ENCODE data around the gene PLCB4. TPM values are rescaled to one million over a fixed set of nuclear protein-coding genes. Genes with fewer than 3 reads are reported as not detected.

Gene PLCB4
- total and polyA plus RNA-seq, 3 experiments from 2014 or later: not detected

DNA sequence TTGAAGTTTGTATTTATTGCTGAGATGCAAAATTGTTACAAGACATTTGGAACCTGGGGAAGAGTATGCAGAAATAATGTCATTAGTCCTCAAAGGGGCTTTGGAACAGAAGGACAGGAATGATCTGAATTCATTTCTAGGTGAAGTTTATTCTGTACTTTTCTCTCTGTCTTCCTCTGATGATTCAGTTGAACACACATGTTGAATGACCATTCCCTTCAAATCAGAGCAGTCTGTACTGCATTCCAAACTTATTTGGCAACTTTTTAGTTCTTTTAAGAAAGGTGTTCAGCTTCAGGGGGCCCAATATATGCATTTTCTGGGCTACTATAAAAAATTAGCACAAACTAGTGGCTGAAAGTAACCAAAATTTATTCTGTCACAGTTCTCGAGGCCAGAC lies 231.6 kb downstream of the PLCB4 start:
- Histone ChIP-seq H3K9me3 (ENCODE audit: low read length) (no peaks in the 10 kb centered on the region), H3K36me3 (ENCODE audit: insufficient read depth, low read length) (no peaks in the 10 kb centered on the region), H3K27ac (ENCODE audit: low read depth, low read length) (no peak overlapping the region), H3K27me3 (ENCODE audit: insufficient read depth, low read length, poor library complexity, severe bottlenecking) (no peaks in the 10 kb centered on the region), H3K4me1 (ENCODE audit: insufficient read depth, low read length) (no peaks in the 10 kb centered on the region), H3K4me3 (ENCODE audit: low read length) (no peak overlapping the region)
- Mint-ChIP-seq H3K36me3 (no peaks in the 10 kb centered on the region), H3K4me1 (no peaks in the 10 kb centered on the region), H3K27me3 (peaks cover 0 to 2% of the 10 kb centered on the region in 2 donors), H3K9me3 (peaks cover 0 to 10% (median 3%) of the 10 kb centered on the region in 5 donors), H3K27ac (no peak overlapping the region), H3K4me3 (no peak overlapping the region)
- ChIA-PET POLR2A (no interaction called here), CTCF (no interaction called here)
- no peak for DNase-seq

DNA sequence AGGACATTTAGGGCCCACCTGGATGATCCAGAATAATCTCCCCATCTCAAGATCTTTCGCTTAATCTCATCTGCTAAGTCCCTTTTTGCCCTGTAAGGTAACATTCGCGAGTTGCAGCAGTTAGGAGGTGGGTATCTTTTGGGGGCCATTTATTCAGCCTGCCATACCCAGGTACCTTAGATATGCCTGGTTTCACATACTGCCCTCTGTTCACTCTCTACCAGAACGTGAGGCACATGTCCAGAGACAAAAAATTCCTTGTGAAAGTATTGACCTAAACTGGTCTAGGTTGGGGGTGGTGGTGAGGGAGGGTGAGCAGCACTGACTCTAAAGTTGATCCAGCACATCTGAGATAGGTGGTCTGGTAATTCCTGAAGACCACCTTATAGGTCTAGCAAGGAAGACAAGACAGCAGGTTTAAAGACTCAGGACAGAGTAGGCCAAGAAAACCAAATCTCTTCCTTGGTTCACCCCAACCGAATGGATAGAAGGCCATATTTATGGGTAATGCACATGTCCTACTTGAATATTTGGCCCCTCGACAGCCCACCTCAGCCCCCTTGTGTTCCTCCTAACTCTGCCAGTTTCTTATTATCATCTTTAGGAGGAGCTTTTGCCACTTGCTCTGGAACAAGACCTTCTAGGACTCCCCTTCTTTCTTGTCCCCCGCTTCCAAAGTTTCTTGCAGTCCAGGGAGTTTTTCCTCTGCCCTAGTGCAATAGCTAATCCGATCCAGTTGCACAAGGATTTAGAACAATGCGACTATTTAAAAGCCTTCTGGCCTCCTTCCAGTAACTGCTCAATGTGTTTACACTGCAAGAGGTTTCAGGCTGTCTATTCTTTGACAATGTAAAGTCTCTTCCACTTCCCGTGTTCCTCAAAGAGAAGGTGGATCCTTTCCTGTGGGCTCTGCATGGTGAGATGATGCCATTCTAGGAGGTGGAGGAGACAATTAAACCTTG lies 232.5 kb downstream of the PLCB4 start:
- H3K4me1 ChIP-seq (ENCODE audit: insufficient read depth, low read length): no peaks in the 10 kb centered on the region
- no peaks in the 10 kb centered on the region for H3K36me3 Mint-ChIP-seq
- peaks cover 0 to 2% of the 10 kb centered on the region in 2 donors for H3K27me3 Mint-ChIP-seq
- no peak overlapping the region for H3K27ac ChIP-seq (ENCODE audit: low read depth, low read length)
- DNase-seq: no peak
- H3K9me3 Mint-ChIP-seq: peaks cover 0 to 12% (median 5%) of the 10 kb centered on the region in 5 donors
- H3K4me3 Mint-ChIP-seq: no peak overlapping the region
- no peak overlapping the region for H3K27ac Mint-ChIP-seq
- no peaks in the 10 kb centered on the region for H3K4me1 Mint-ChIP-seq
- ChIA-PET POLR2A (no interaction called here), CTCF (no interaction called here)
- H3K4me3 ChIP-seq (ENCODE audit: low read length): no peak overlapping the region
- H3K36me3 ChIP-seq (ENCODE audit: insufficient read depth, low read length): no peaks in the 10 kb centered on the region
- H3K9me3 ChIP-seq (ENCODE audit: low read length): no peaks in the 10 kb centered on the region
- H3K27me3 ChIP-seq (ENCODE audit: insufficient read depth, low read length, poor library complexity, severe bottlenecking): no peaks in the 10 kb centered on the region

DNA sequence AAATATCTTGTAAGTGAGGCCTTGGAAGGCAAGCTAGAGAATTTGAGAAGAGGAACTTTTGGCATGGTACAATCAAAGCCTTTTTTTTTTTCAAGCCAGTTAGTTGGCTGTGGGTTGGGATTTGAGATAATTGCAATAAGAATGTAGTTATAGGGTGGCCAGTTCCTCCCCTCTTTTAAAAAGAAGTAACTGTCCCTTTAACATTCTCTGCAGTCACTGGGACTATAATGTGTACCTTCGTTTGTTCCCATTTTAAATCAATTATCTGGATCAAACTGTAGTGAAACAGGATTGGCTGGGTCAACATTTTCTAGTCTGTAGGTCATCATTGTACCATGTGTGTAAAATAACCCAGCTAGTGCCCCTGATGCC lies 233.2 kb downstream of the PLCB4 start:
- peaks cover 0 to 12% (median 6%) of the 10 kb centered on the region in 5 donors for H3K9me3 Mint-ChIP-seq

DNA sequence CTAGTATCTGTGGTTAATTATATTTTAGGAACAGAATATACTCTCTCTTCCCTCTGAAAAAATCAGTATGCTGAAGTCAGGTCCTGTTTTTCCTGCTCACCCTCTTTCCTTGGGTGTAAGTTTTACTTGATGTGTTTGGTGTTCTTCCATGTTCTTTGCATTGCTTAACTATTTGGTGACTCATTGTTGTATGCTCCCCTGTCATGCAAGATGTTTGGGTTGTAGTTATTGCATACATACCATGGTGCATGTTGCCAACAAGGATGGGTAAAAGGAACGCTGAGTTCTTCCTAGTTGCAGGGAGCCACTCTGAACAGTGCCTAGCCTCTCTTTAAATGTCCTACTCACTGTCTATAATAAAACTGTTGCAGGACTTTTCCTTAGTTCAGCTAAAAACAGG lies 237.6 kb downstream of the PLCB4 start:
- no peaks in the 10 kb centered on the region for H3K4me1 Mint-ChIP-seq
- H3K27me3 ChIP-seq (ENCODE audit: insufficient read depth, low read length, poor library complexity, severe bottlenecking): no peaks in the 10 kb centered on the region
- H3K27ac ChIP-seq (ENCODE audit: low read depth, low read length): no peak overlapping the region
- H3K9me3 ChIP-seq (ENCODE audit: low read length): no peaks in the 10 kb centered on the region
- peaks cover 0 to 2% of the 10 kb centered on the region in 2 donors for H3K27me3 Mint-ChIP-seq
- no peaks in the 10 kb centered on the region for H3K4me1 ChIP-seq (ENCODE audit: insufficient read depth, low read length)
- peaks cover 2 to 21% (median 7%) of the 10 kb centered on the region in 5 donors for H3K9me3 Mint-ChIP-seq
- ChIA-PET POLR2A (no interaction called here), CTCF (no interaction called here)
- H3K4me3 Mint-ChIP-seq: no peak overlapping the region
- H3K27ac Mint-ChIP-seq: no peak overlapping the region
- no peak for DNase-seq
- H3K36me3 Mint-ChIP-seq: no peaks in the 10 kb centered on the region
- no peak overlapping the region for H3K4me3 ChIP-seq (ENCODE audit: low read length)
- H3K36me3 ChIP-seq (ENCODE audit: insufficient read depth, low read length): no peaks in the 10 kb centered on the region

More for the DNA sequence above, 233.2 kb downstream of the PLCB4 start:
- Histone ChIP-seq H3K36me3 (ENCODE audit: insufficient read depth, low read length) (no peaks in the 10 kb centered on the region), H3K4me1 (ENCODE audit: insufficient read depth, low read length) (no peaks in the 10 kb centered on the region), H3K27me3 (ENCODE audit: insufficient read depth, low read length, poor library complexity, severe bottlenecking) (no peaks in the 10 kb centered on the region), H3K9me3 (ENCODE audit: low read length) (no peaks in the 10 kb centered on the region), H3K27ac (ENCODE audit: low read depth, low read length) (no peak overlapping the region), H3K4me3 (ENCODE audit: low read length) (no peak overlapping the region)
- no peaks in the 10 kb centered on the region for H3K4me1 Mint-ChIP-seq
- H3K27ac Mint-ChIP-seq: no peak overlapping the region
- ChIA-PET CTCF (no interaction called here), POLR2A (no interaction called here)
- peaks cover 0 to 2% of the 10 kb centered on the region in 2 donors for H3K27me3 Mint-ChIP-seq
- H3K36me3 Mint-ChIP-seq: no peaks in the 10 kb centered on the region
- DNase-seq: no peak
- H3K4me3 Mint-ChIP-seq: no peak overlapping the region

DNA sequence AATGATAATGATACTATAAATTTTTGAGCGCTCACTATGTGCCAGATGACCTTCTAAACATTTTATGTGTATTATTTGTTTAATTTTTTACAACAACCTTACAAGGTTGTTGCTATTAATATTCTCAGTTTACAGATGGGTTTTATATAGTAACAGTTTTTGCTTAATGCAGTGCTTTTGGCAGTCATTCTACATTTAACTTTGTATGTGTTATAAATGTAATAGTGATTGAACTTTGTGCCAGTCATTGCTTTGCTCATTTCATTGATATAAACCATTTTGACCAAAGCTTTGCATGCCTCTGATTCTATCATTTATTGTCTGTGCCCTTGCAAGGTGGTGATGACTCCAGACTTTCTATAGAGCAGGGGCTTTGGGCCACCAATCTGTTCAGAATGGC lies 239.2 kb downstream of the PLCB4 start:
- Mint-ChIP-seq H3K27me3 (no peaks in the 10 kb centered on the region), H3K4me3 (no peak overlapping the region), H3K27ac (no peak overlapping the region), H3K9me3 (peaks cover 2 to 24% (median 8%) of the 10 kb centered on the region in 5 donors), H3K36me3 (no peaks in the 10 kb centered on the region), H3K4me1 (no peaks in the 10 kb centered on the region)
- CTCF ChIA-PET: no interaction called here
- no peak overlapping the region for H3K27ac ChIP-seq (ENCODE audit: low read depth, low read length)
- no peaks in the 10 kb centered on the region for H3K36me3 ChIP-seq (ENCODE audit: insufficient read depth, low read length)
- no peak overlapping the region for H3K4me3 ChIP-seq (ENCODE audit: low read length)
- POLR2A ChIA-PET: no interaction called here
- H3K9me3 ChIP-seq (ENCODE audit: low read length): no peaks in the 10 kb centered on the region
- DNase-seq: no peak
- no peaks in the 10 kb centered on the region for H3K27me3 ChIP-seq (ENCODE audit: insufficient read depth, low read length, poor library complexity, severe bottlenecking)
- no peaks in the 10 kb centered on the region for H3K4me1 ChIP-seq (ENCODE audit: insufficient read depth, low read length)

DNA sequence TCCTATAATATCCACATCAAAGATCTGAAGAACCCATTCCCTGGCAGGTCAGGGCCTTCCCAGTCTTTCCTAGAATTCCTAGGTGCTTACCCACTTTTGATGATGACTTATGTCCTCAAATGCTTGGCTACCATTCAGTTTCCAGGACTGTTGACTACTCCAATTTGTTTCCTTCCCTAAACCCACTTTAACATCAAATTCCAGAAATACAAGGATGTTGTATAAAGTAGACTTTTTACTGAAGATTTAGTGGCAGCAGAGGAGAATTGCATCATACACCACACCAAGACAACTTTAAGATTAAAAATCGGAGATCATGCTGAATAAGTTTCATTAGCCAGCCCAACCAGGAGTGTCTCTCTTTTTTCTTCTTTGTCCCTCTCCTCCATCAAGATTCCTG lies 242.2 kb downstream of the PLCB4 start:
- no peaks in the 10 kb centered on the region for H3K27me3 ChIP-seq (ENCODE audit: insufficient read depth, low read length, poor library complexity, severe bottlenecking)
- Mint-ChIP-seq H3K4me3 (no peak overlapping the region), H3K27me3 (no peaks in the 10 kb centered on the region), H3K9me3 (peaks cover 4 to 17% (median 15%) of the 10 kb centered on the region in 5 donors), H3K27ac (no peak overlapping the region), H3K36me3 (no peaks in the 10 kb centered on the region), H3K4me1 (no peaks in the 10 kb centered on the region)
- no peaks in the 10 kb centered on the region for H3K9me3 ChIP-seq (ENCODE audit: low read length)
- DNase-seq: no peak
- H3K36me3 ChIP-seq (ENCODE audit: insufficient read depth, low read length): no peaks in the 10 kb centered on the region
- no peak overlapping the region for H3K27ac ChIP-seq (ENCODE audit: low read depth, low read length)
- CTCF ChIA-PET: no interaction called here
- H3K4me3 ChIP-seq (ENCODE audit: low read length): no peak overlapping the region
- H3K4me1 ChIP-seq (ENCODE audit: insufficient read depth, low read length): no peaks in the 10 kb centered on the region
- POLR2A ChIA-PET: no interaction called here

DNA sequence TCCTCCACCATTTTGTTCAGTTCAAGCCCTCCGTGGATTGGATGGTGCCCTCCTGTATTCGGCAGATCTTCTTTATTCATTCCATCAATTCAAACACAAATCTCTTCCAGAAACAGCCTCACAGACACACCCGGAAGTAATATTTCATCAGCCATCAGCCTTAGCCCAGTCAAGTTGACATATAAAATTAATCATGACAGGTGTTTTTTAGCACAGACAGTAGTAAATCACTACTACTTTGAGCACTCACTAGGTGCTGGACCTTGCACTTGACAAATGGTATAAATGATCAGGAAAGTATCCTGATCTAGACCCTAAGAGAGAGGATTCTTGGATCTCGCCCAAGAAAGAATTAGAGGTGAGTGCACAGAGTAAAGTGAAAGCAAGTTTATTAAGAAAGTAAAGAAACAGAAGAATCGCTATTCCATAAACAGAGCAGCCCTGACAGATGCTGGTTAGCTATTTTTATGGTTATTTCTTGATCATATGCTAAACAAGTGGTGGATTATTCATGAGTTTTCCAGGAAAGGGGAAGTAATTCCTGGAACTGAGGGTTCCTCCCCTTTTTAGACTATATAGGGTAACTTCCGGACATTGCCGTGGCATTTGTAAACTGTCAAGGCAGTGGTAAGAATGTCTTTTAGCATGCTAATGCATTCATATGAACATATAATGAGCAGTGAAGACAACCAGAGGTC lies 250.9 kb downstream of the PLCB4 start:
- Mint-ChIP-seq H3K27me3 (peaks cover 0 to 3% of the 10 kb centered on the region in 2 donors), H3K4me1 (peaks cover 0 to 2% (median 0%) of the 10 kb centered on the region in 3 donors), H3K9me3 (peaks cover 0 to 11% (median 3%) of the 10 kb centered on the region in 5 donors), H3K4me3 (peak overlapping the region in 2 of 7 donors; percentile 4 to 10), H3K27ac (no peak overlapping the region), H3K36me3 (no peaks in the 10 kb centered on the region)
- Histone ChIP-seq H3K9me3 (ENCODE audit: low read length) (no peaks in the 10 kb centered on the region), H3K36me3 (ENCODE audit: insufficient read depth, low read length) (no peaks in the 10 kb centered on the region), H3K4me1 (ENCODE audit: insufficient read depth, low read length) (no peaks in the 10 kb centered on the region), H3K27ac (ENCODE audit: low read depth, low read length) (no peak overlapping the region), H3K27me3 (ENCODE audit: insufficient read depth, low read length, poor library complexity, severe bottlenecking) (no peaks in the 10 kb centered on the region), H3K4me3 (ENCODE audit: low read length) (no peak overlapping the region)
- ChIA-PET POLR2A (no interaction called here), CTCF (no interaction called here)
- DNase-seq: no peak

DNA sequence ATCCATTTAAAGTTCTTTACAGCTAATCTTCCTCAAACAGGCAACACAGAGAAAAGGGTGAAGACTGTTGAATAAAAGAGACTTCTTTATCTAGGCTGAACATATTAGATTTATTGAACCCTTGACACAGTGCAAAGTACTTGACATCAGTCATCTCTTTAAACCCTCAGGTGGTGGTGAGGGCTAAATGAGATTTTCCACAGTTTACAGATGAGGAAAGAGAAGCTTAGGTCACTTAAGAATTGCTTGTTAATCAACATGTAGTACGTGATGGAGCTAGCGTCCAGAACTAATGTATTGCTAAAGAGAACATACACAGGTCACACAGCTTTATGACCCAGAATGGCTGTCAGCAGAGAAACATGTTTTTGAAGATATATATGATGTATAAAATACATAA lies 252.1 kb downstream of the PLCB4 start:
- no peak overlapping the region for H3K4me3 ChIP-seq (ENCODE audit: low read length)
- no peaks in the 10 kb centered on the region for H3K9me3 ChIP-seq (ENCODE audit: low read length)
- H3K4me1 Mint-ChIP-seq: peaks cover 0 to 2% (median 0%) of the 10 kb centered on the region in 3 donors
- no peak for DNase-seq
- no peaks in the 10 kb centered on the region for H3K4me1 ChIP-seq (ENCODE audit: insufficient read depth, low read length)
- ChIA-PET CTCF (no interaction called here), POLR2A (no interaction called here)
- H3K4me3 Mint-ChIP-seq: no peak overlapping the region
- H3K36me3 ChIP-seq (ENCODE audit: insufficient read depth, low read length): no peaks in the 10 kb centered on the region
- no peak overlapping the region for H3K27ac Mint-ChIP-seq
- no peak overlapping the region for H3K27ac ChIP-seq (ENCODE audit: low read depth, low read length)
- no peaks in the 10 kb centered on the region for H3K27me3 ChIP-seq (ENCODE audit: insufficient read depth, low read length, poor library complexity, severe bottlenecking)
- H3K36me3 Mint-ChIP-seq: no peaks in the 10 kb centered on the region
- H3K9me3 Mint-ChIP-seq: peaks cover 0 to 7% (median 0%) of the 10 kb centered on the region in 5 donors
- peaks cover 0 to 3% of the 10 kb centered on the region in 2 donors for H3K27me3 Mint-ChIP-seq
